LNCaP clone FGC (cell line): ENCODE results near the gene GPR15LG.

Experiments used
- DNase-seq: peaks from one replicate; pipeline ENCODE4 v3.0.0-alpha.2; 2011; ENCODE audit warnings: low read depth
- H3K4me3 ChIP-seq: 2 replicates; pipeline ENCODE4 v1.5.1; 2011; ENCODE audit warnings: mild to moderate bottlenecking, low read depth, low read length, control low read depth
- TF ChIP-seq, protein P1 (sequence below): IDR thresholded peaks from 2 replicates; pipeline ENCODE4 v1.5.1; 2012; ENCODE audit warnings: mild to moderate bottlenecking; ENCODE audit not compliant: control insufficient read depth, insufficient read depth; ENCODE audit errors: extremely low read depth

The GPR15LG gene

DNA sequence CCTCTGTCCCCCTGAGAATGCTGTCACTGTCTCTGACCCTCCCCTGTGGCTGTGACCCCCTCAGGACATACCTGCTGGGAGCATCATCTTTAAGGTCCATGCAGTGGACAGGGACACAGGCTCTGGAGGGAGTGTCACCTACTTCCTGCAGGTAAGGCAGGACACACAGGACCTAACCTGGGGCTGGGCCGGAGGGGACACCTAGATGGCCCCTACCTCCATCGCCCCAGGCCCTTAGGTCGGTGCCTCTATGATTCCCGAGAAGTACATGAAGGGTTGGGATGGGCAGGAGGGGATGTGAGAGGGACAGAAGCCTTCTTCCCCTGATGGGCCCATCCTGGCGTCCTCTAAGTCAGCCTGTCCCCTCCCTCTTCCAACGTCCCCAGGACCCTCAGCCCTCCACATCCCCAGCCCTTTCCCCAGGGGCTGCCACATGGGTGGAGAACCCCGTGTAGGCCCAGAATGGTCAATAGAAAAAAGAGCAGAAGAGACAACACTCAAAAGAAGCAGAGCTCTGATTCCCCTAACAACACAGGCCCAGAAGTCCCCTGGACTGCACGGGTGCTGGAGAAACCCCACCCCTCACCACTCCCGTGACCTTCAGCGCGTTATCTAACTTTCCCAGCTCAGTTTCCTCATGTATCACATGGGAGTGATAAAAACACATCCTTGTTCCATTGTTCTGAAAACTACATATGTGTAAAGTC, 27.1 kb downstream of the GPR15LG start:
- no peak for DNase-seq
- TF ChIP-seq, protein P1, sequence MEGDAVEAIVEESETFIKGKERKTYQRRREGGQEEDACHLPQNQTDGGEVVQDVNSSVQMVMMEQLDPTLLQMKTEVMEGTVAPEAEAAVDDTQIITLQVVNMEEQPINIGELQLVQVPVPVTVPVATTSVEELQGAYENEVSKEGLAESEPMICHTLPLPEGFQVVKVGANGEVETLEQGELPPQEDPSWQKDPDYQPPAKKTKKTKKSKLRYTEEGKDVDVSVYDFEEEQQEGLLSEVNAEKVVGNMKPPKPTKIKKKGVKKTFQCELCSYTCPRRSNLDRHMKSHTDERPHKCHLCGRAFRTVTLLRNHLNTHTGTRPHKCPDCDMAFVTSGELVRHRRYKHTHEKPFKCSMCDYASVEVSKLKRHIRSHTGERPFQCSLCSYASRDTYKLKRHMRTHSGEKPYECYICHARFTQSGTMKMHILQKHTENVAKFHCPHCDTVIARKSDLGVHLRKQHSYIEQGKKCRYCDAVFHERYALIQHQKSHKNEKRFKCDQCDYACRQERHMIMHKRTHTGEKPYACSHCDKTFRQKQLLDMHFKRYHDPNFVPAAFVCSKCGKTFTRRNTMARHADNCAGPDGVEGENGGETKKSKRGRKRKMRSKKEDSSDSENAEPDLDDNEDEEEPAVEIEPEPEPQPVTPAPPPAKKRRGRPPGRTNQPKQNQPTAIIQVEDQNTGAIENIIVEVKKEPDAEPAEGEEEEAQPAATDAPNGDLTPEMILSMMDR, result no peak
- no peak overlapping the region for H3K4me3 ChIP-seq

DNA sequence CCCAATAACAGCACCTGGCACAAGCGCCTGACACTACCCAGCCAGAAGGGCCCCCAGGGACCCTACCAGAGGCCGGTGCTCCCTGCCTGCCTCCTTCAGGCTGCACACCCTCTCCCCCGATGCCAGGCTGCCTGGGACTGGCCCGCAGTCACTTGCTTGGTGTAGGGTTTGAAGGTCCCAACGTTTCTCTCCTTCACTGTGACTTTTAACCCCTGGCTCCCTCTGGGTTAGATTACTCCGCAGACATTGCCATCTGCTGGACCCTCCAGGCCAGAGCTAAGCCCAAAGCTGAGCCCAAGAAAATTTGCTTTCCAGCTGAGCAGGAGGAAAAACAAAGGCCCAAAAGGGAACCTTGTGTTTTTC, 27.6 kb downstream of the GPR15LG start:
- TF ChIP-seq, protein P1, result no peak
- no peak for DNase-seq
- H3K4me3 ChIP-seq, result no peak overlapping the region

DNA sequence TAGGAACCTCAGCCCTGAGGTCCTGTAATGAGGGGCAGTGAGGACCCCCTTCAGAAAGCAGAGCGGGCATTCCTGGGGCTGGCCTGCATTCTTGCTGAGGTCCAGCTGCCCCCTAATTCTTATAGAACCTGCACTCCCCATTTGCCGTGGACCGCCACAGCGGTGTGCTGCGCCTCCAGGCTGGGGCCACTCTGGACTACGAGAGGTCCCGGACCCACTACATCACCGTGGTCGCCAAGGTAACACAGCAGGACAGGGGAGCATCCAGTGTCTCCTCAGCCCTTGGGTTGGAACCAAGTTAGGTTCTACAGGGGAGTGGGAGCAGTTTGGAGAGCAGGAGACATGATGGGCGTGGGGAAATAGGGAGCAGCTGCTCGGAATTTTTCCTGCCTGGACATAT, 28.1 kb downstream of the GPR15LG start:
- no peak overlapping the region for H3K4me3 ChIP-seq
- TF ChIP-seq, protein P1, result no peak
- no peak for DNase-seq

DNA sequence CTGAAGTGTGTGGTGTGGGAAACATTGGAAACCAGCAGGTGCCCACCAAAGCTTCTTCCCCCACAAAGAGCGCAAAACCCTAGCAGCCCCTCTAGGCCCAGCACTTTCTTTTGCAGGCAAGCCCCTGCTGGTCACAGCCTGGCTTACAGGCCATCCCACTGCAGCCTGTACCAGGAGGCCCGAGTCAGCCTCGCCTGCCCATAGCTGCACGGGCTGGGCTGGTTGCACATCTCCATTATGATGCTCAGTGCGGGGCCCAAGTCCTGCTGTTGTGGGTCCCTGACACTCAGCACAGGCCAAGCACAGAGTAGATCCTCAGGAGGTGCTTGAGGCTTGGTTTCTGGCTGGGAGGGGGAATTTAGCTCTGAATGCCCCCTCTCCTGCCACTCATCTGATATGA, 28.7 kb downstream of the GPR15LG start:
- TF ChIP-seq, protein P1, result no peak
- DNase-seq, result no peak
- no peak overlapping the region for H3K4me3 ChIP-seq

DNA sequence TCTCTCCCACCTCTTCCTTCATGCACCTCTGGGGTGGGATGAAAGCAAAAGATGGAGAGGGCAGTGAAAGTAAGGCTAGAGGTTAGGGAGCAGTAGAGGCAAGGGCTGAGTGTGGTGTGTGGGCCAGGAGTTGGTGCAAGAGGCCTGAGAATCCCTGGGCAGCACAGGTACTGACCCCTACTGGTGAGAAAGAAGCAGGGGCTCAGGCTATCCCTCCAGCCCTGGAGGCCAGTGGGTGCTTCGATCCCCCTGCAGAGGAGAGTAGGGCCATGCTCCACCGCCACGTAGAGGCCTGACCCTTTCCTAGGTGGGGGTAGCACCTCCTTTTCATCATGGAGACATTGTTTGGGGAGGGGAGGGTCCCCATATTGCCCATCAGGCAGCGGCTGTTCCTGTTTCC, 30.5 kb downstream of the GPR15LG start:
- TF ChIP-seq, protein P1, result peak; percentile 59
- DNase-seq, result no peak

DNA sequence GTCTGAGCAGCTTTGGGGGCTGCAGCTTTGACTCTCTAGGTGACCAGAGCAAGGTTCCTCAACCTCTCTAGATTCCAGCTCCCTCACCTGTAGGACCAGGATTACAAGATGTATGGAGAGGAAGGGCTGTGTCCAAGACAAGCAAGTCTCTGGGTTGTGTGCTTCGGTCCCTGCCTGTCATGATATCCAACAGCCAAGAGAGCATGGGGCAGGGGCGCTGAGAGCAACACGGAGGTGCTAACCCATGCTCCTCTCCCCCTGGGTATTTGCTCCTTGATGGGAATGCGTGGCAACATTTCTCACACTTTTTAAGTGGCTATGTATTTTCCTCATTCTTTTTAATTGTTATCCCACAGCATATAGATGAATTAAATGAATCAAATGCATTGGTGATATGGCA, 31.0 kb downstream of the GPR15LG start:
- TF ChIP-seq, protein P1, result no peak
- no peak overlapping the region for H3K4me3 ChIP-seq
- DNase-seq, result no peak

More for the DNA sequence above, 30.5 kb downstream of the GPR15LG start:
- no peak overlapping the region for H3K4me3 ChIP-seq

DNA sequence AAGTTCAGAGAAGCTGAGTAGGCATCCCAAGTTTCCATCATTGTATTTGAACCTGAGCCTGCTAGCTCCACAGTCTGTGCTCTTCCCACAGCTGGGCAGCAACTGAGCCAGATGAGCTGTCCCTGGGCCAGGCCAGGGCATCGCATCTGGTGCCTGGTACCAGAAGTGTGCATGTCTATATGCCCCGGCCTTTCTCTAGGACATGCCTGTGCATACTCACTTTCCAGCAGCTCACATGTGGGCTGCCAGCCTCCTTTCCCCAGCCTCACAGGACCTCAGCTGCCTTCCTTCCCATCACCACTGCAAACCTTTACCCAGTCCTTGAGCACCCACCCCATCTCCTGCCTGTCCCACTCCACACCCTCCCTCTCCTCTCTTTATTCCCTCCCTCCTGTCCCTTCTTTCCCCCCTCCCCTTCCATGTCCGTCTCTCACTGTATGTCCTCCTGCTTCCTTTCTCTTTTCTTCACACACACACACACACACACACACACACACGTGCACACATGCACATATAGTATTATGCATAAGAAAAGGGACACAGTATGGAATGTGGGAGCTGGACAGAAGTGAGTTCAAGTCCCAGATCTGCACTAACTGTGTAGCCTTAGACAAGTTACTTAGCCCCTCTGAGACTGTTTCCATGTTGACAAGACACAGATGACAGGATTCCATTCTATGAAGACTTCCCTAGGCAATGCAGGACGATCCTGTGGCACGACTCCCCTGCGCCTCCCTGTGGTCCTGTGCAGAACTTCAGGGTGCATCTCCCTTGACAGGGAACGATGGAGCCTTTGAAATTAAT, 31.6 kb downstream of the GPR15LG start:
- H3K4me3 ChIP-seq, result no peak overlapping the region
- DNase-seq, result peak; percentile 19
- TF ChIP-seq, protein P1, result peak; percentile 98
